Liver (tissue), 9 donors: ENCODE data around the gene SLIT2. TPM values are rescaled to one million over a fixed set of nuclear protein-coding genes. Genes with fewer than 3 reads are reported as not detected.

Source experiments
- DNase-seq: peaks from one replicate; pipeline ENCODE4 v3.0.0-alpha.2; 2017; ENCODE audit warnings: low spot score
- H3K27ac ChIP-seq, 2 donors: one replicate each; pipeline ENCODE4 v1.7.0; 2013; ENCODE audit warnings: inconsistent platforms in 2 of 2, low read length in 2 of 2, control low read depth in 1 of 2, low read depth in 1 of 2, mild to moderate bottlenecking in 1 of 2
- H3K27me3 ChIP-seq, 4 donors: one replicate each; pipeline versions ENCODE4 v1.6.1 to v1.7.0; 2013; ENCODE audit warnings: low read length in 3 of 4, inconsistent platforms in 1 of 4, mild to moderate bottlenecking in 1 of 4, moderate library complexity in 1 of 4; ENCODE audit not compliant: control insufficient read depth in 4 of 4, insufficient read depth in 4 of 4
- H3K36me3 ChIP-seq, 4 donors: one replicate each; pipeline versions ENCODE4 v1.6.1 to v1.7.0; 2013; ENCODE audit warnings: low read length in 3 of 4, mild to moderate bottlenecking in 3 of 4, low read depth in 1 of 4, moderate library complexity in 1 of 4; ENCODE audit not compliant: control insufficient read depth in 4 of 4, insufficient read depth in 3 of 4
- H3K4me1 ChIP-seq, 4 donors: one replicate each; pipeline versions ENCODE4 v1.6.1 to v1.7.0; 2013; ENCODE audit warnings: low read length in 3 of 4, mild to moderate bottlenecking in 3 of 4, moderate library complexity in 1 of 4; ENCODE audit not compliant: control insufficient read depth in 4 of 4, insufficient read depth in 4 of 4
- H3K4me3 ChIP-seq, 3 donors: one replicate each; pipeline versions ENCODE4 v1.6.1 to v1.7.0; 2013; ENCODE audit warnings: low read length in 3 of 3, control low read depth in 1 of 3, low read depth in 1 of 3, mild to moderate bottlenecking in 1 of 3
- H3K9ac ChIP-seq, 2 donors: one replicate each; pipeline ENCODE4 v1.7.0; 2013; ENCODE audit warnings: low read length in 2 of 2, mild to moderate bottlenecking in 2 of 2, moderate library complexity in 2 of 2, control low read depth in 1 of 2, low read depth in 1 of 2
- H3K9me3 ChIP-seq, 4 donors: one replicate each; pipeline versions ENCODE4 v1.6.1 to v1.7.0; 2013; ENCODE audit warnings: low read length in 3 of 4; ENCODE audit not compliant: control insufficient read depth in 4 of 4
- FOXA1 ChIP-seq: IDR thresholded peaks from 2 replicates; pipeline ENCODE4 v1.6.1; 2016; ENCODE audit warnings: antibody characterized with exemption
- GABPA ChIP-seq, 2 donors: IDR thresholded peaks in 1 of 2; conservative IDR thresholded peaks in 1 of 2; 2 replicates each; pipeline ENCODE4 v1.6.1; 2016; ENCODE audit warnings: antibody characterized with exemption in 2 of 2, mild to moderate bottlenecking in 1 of 2, moderate library complexity in 1 of 2
- HNF4A ChIP-seq, 2 donors: conservative IDR thresholded peaks; 2 replicates each; pipeline ENCODE4 v1.6.1; 2016; ENCODE audit warnings: antibody characterized with exemption in 2 of 2, mild to moderate bottlenecking in 2 of 2
- HNF4G ChIP-seq: IDR thresholded peaks from 2 replicates; pipeline ENCODE4 v1.6.1; 2016; ENCODE audit warnings: antibody characterized with exemption
- JUND ChIP-seq, 2 donors: IDR thresholded peaks; 2 replicates each; pipeline ENCODE4 v1.6.1; 2016; ENCODE audit warnings: antibody characterized with exemption in 2 of 2
- NR2F2 ChIP-seq: IDR thresholded peaks from 2 replicates; pipeline ENCODE4 v1.6.1; 2016; ENCODE audit warnings: antibody characterized with exemption
- RAD21 ChIP-seq, 2 donors: IDR thresholded peaks; 2 replicates each; pipeline ENCODE4 v1.6.1; 2016; ENCODE audit warnings: antibody characterized with exemption in 2 of 2, mild to moderate bottlenecking in 2 of 2
- RXRA ChIP-seq, 2 donors: IDR thresholded peaks; 2 replicates each; pipeline ENCODE4 v1.6.1; 2017 to 2018; ENCODE audit warnings: antibody characterized with exemption in 2 of 2, mild to moderate bottlenecking in 1 of 2
- SP1 ChIP-seq: IDR thresholded peaks from 2 replicates; pipeline ENCODE4 v1.6.1; 2018; ENCODE audit warnings: antibody characterized with exemption, mild to moderate bottlenecking
- YY1 ChIP-seq: IDR thresholded peaks from 2 replicates; pipeline ENCODE4 v1.6.1; 2016; ENCODE audit warnings: antibody characterized with exemption, mild to moderate bottlenecking
- WGBS: extraction: QIAGEN DNeasy Blood & Tissue Kit; methylation state at CpG from one replicate; pipeline ENCODE4 v1.1.7; 2013; 5-methylcytosine and 5-hydroxymethylcytosine counted together
- polyA plus RNA-seq, 2 donors: library from polyadenylated mRNA; stranded (reverse) in 1 of 2; unstranded in 1 of 2; fragments of 200-250 nt in 1 of 2; fragments of >200 nt in 1 of 2; fragmentation: Nextera tagmentation in 1 of 2; extraction: Ambion mirVana in 1 of 2; gene quantifications; one replicate each; pipeline versions ENCODE4 v1.2.1 to v1.2.3, GENCODE V29; 2013 to 2015
- total RNA-seq, 2 donors: library from RNA; depleted of rRNA; stranded (reverse); fragments of >200 nt; gene quantifications; one replicate each; pipeline ENCODE4 v1.2.3, GENCODE V29; 2014
- TF ChIP-seq, protein P1 (sequence below): fragments of 150-350 bp; IDR thresholded peaks from 2 replicates; pipeline ENCODE4 v1.5.1; 2017; ENCODE audit warnings: improper control_type of control experiment, low read depth, low read length; ENCODE audit not compliant: missing input control
- TF ChIP-seq, protein P2 (sequence below): IDR thresholded peaks from 2 replicates; pipeline ENCODE4 v1.6.1; 2016; ENCODE audit warnings: antibody characterized with exemption
- TF ChIP-seq, protein P3 (sequence below): IDR thresholded peaks from 2 replicates; pipeline ENCODE4 v1.6.1; 2016; ENCODE audit warnings: antibody characterized with exemption, mild to moderate bottlenecking
- TF ChIP-seq, protein P4 (sequence below): IDR thresholded peaks from 2 replicates; pipeline ENCODE4 v1.6.1; 2016; ENCODE audit warnings: antibody characterized with exemption
- TF ChIP-seq, protein P5 (sequence below): IDR thresholded peaks from 2 replicates; pipeline ENCODE4 v1.6.1; 2016; ENCODE audit warnings: antibody characterized with exemption
- donor health status: healthy.
- donor health status: healthy.
- donor health status: healthy.
- donor health status: healthy.
- donor health status: healthy.

SLIT2 gene
- total and polyA plus RNA-seq, 4 donors: 0.44 to 2.3 (median 1.2) TPM

DNA sequence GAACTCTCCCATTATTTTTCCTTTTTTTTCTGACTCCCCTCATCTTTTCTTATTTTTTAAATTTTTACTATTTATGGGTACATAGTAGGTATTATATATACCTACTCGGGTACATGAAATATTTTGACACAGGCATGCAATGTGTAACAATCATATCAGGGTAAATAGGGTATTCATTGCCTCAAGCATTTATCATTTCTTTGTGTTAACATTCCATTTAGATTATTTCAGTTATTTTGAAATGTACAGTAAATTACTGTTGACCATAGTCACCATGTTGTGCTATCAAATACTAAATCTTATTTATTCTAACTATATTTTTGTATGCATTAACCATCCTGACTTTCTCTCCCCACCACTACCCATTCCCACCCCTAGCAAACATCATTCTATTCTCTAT, 33.8 kb upstream of the SLIT2 start:
- Histone ChIP-seq H3K9me3 (no peaks in the 10 kb centered on the region), H3K9ac (no peak overlapping the region), H3K4me1 (no peaks in the 10 kb centered on the region), H3K36me3 (no peaks in the 10 kb centered on the region), H3K4me3 (no peak overlapping the region), H3K27me3 (peaks cover 0 to 3% (median 0%) of the 10 kb centered on the region in 4 donors), H3K27ac (no peak overlapping the region)
- no peak for TF ChIP-seq YY1
- no peak for TF ChIP-seq FOXA1
- TF ChIP-seq, protein P1, sequence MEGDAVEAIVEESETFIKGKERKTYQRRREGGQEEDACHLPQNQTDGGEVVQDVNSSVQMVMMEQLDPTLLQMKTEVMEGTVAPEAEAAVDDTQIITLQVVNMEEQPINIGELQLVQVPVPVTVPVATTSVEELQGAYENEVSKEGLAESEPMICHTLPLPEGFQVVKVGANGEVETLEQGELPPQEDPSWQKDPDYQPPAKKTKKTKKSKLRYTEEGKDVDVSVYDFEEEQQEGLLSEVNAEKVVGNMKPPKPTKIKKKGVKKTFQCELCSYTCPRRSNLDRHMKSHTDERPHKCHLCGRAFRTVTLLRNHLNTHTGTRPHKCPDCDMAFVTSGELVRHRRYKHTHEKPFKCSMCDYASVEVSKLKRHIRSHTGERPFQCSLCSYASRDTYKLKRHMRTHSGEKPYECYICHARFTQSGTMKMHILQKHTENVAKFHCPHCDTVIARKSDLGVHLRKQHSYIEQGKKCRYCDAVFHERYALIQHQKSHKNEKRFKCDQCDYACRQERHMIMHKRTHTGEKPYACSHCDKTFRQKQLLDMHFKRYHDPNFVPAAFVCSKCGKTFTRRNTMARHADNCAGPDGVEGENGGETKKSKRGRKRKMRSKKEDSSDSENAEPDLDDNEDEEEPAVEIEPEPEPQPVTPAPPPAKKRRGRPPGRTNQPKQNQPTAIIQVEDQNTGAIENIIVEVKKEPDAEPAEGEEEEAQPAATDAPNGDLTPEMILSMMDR: no peak
- TF ChIP-seq HNF4G: no peak
- TF ChIP-seq GABPA (IDR thresholded peaks at IDR 0.05 in 1 of 2, conservative IDR thresholded peaks at IDR 0.05 in 1 of 2): no peak
- TF ChIP-seq, protein P2, sequence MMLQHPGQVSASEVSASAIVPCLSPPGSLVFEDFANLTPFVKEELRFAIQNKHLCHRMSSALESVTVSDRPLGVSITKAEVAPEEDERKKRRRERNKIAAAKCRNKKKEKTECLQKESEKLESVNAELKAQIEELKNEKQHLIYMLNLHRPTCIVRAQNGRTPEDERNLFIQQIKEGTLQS: no peak
- 46% methylated on average over 1 of the region's 1 CpG for WGBS
- no peak for DNase-seq

DNA sequence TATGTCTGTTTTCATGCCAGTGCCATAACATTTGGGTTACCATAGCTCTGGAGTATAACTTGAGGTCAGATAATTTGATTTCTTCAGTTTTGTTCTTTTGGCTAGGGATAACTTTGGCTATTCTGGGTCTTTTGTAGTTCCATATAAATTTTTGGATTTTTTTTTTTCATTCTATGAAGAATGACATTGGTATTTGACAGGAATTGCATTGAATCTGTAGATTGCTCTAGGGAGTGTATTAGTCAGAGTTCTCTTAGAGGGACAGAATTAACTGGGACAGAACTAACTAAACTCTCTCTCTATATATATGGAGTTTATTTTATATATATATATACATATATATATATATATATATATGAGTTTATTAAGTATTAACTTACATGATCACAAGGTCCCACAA, 32.2 kb upstream of the SLIT2 start:
- H3K4me3 ChIP-seq: no peak overlapping the region
- no peak overlapping the region for H3K27ac ChIP-seq
- no peak overlapping the region for H3K9ac ChIP-seq
- no peaks in the 10 kb centered on the region for H3K36me3 ChIP-seq
- peaks cover 0 to 2% (median 0%) of the 10 kb centered on the region in 4 donors for H3K27me3 ChIP-seq
- H3K4me1 ChIP-seq: no peaks in the 10 kb centered on the region
- H3K9me3 ChIP-seq: no peaks in the 10 kb centered on the region
- TF ChIP-seq NR2F2: no peak
- no peak for DNase-seq

DNA sequence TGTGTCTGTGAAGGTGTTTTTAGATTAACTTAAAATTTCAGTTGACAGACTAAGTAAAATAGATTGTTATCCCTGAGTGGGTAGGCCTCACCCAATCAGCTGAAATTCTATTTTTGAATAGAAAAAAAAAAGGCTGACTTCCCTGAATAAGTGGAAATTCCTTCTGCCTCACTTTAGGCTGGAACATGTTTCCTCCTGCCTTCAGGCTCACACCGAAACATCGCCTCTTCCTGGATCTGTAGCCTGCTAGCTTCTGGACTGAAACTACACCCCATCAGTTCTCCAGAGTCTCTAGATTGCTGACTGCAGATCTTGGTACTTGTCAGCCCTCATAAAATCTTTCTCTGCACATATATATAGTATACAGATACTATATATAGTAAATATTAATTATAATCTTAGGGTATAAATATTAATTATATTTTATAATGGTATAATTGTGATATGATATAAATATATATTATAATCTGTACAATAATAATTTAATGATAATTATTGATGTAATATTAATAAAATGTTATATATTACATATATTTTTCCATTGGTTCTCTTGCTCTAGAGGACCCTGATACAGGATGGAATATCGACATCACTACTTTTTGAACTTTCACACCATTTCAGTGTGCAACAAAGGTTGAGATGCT, 13.7 kb upstream of the SLIT2 start:
- Histone ChIP-seq H3K4me3 (no peak overlapping the region), H3K4me1 (no peaks in the 10 kb centered on the region), H3K9me3 (no peaks in the 10 kb centered on the region), H3K27me3 (peaks cover 0 to under 1% (median 0%) of the 10 kb centered on the region in 4 donors), H3K36me3 (no peaks in the 10 kb centered on the region), H3K27ac (no peak overlapping the region), H3K9ac (no peak overlapping the region)
- no peak for DNase-seq
- 90% methylated on average over 3 of the region's 3 CpGs for WGBS
- TF ChIP-seq, protein P3, sequence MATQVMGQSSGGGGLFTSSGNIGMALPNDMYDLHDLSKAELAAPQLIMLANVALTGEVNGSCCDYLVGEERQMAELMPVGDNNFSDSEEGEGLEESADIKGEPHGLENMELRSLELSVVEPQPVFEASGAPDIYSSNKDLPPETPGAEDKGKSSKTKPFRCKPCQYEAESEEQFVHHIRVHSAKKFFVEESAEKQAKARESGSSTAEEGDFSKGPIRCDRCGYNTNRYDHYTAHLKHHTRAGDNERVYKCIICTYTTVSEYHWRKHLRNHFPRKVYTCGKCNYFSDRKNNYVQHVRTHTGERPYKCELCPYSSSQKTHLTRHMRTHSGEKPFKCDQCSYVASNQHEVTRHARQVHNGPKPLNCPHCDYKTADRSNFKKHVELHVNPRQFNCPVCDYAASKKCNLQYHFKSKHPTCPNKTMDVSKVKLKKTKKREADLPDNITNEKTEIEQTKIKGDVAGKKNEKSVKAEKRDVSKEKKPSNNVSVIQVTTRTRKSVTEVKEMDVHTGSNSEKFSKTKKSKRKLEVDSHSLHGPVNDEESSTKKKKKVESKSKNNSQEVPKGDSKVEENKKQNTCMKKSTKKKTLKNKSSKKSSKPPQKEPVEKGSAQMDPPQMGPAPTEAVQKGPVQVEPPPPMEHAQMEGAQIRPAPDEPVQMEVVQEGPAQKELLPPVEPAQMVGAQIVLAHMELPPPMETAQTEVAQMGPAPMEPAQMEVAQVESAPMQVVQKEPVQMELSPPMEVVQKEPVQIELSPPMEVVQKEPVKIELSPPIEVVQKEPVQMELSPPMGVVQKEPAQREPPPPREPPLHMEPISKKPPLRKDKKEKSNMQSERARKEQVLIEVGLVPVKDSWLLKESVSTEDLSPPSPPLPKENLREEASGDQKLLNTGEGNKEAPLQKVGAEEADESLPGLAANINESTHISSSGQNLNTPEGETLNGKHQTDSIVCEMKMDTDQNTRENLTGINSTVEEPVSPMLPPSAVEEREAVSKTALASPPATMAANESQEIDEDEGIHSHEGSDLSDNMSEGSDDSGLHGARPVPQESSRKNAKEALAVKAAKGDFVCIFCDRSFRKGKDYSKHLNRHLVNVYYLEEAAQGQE: no peak
- TF ChIP-seq HNF4A (conservative IDR thresholded peaks at IDR 0.05) (no peak), YY1 (no peak), RXRA (IDR thresholded peaks at IDR 0.05) (no peak), FOXA1 (no peak), GABPA (IDR thresholded peaks at IDR 0.05 in 1 of 2, conservative IDR thresholded peaks at IDR 0.05 in 1 of 2) (no peak), NR2F2 (no peak), SP1 (no peak), JUND (IDR thresholded peaks at IDR 0.05) (no peak), RAD21 (IDR thresholded peaks at IDR 0.05) (no peak), HNF4G (no peak)
- TF ChIP-seq, protein P4, sequence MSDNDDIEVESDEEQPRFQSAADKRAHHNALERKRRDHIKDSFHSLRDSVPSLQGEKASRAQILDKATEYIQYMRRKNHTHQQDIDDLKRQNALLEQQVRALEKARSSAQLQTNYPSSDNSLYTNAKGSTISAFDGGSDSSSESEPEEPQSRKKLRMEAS: no peak
- TF ChIP-seq, protein P5, sequence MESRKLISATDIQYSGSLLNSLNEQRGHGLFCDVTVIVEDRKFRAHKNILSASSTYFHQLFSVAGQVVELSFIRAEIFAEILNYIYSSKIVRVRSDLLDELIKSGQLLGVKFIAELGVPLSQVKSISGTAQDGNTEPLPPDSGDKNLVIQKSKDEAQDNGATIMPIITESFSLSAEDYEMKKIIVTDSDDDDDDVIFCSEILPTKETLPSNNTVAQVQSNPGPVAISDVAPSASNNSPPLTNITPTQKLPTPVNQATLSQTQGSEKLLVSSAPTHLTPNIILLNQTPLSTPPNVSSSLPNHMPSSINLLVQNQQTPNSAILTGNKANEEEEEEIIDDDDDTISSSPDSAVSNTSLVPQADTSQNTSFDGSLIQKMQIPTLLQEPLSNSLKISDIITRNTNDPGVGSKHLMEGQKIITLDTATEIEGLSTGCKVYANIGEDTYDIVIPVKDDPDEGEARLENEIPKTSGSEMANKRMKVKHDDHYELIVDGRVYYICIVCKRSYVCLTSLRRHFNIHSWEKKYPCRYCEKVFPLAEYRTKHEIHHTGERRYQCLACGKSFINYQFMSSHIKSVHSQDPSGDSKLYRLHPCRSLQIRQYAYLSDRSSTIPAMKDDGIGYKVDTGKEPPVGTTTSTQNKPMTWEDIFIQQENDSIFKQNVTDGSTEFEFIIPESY: no peak
